Muscle layer of colon (tissue), 2 donors: Measurements from ENCODE around the gene ECE2.
A peak's percentile ranks its signal among the peaks of the same experiment; 100 is the strongest.

Experiments
- H3K27ac ChIP-seq: one replicate; pipeline ENCODE4 v1.7.0; 2013; ENCODE audit warnings: low read depth, mild to moderate bottlenecking, low read length, moderate library complexity
- H3K27me3 ChIP-seq, 2 donors: one replicate each; pipeline ENCODE4 v1.7.0; 2013; ENCODE audit warnings: low read length in 2 of 2, mild to moderate bottlenecking in 2 of 2; ENCODE audit not compliant: insufficient read depth in 2 of 2, control insufficient read depth in 1 of 2
- H3K36me3 ChIP-seq: one replicate; pipeline ENCODE4 v1.7.0; 2013; ENCODE audit warnings: mild to moderate bottlenecking, low read length; ENCODE audit not compliant: insufficient read depth
- H3K4me1 ChIP-seq: one replicate; pipeline ENCODE4 v1.7.0; 2013; ENCODE audit warnings: mild to moderate bottlenecking, low read length; ENCODE audit not compliant: insufficient read depth
- H3K4me3 ChIP-seq, 2 donors: one replicate each; pipeline ENCODE4 v1.7.0; 2013; ENCODE audit warnings: low read length in 2 of 2, low read depth in 1 of 2, mild to moderate bottlenecking in 1 of 2, moderate library complexity in 1 of 2
- H3K9ac ChIP-seq: one replicate; pipeline ENCODE4 v1.7.0; 2013; ENCODE audit warnings: low read length
- H3K9me3 ChIP-seq: one replicate; pipeline ENCODE4 v1.7.0; 2013; ENCODE audit warnings: mild to moderate bottlenecking, low read length
- donor health status: abdominal sarcoma.
- donor health status: Adenocarcinoma of cecum.

Gene ECE2

GRCh38 chr3:184305577-184305976, 29.8 kb downstream of the ECE2 start:
- H3K27ac ChIP-seq: no peak overlapping the region
- H3K4me1 ChIP-seq: peaks cover 2% of the 10 kb centered on the region
- H3K4me3 ChIP-seq: no peak overlapping the region
- no peak overlapping the region for H3K9ac ChIP-seq
- H3K36me3 ChIP-seq: peaks cover 81% of the 10 kb centered on the region
- H3K27me3 ChIP-seq: no peaks in the 10 kb centered on the region
- no peaks in the 10 kb centered on the region for H3K9me3 ChIP-seq

- Histone ChIP-seq H3K4me3 (no peak overlapping the region), H3K4me1 (no peaks in the 10 kb centered on the region), H3K27me3 (no peaks in the 10 kb centered on the region), H3K9ac (no peak overlapping the region), H3K27ac (no peak overlapping the region), H3K36me3 (peaks cover 74% of the 10 kb centered on the region), H3K9me3 (no peaks in the 10 kb centered on the region)
Measured at GRCh38 chr3:184306341-184306972, 30.6 kb downstream of the ECE2 start.

- Histone ChIP-seq H3K27me3 (no peaks in the 10 kb centered on the region), H3K36me3 (peaks cover 60% of the 10 kb centered on the region), H3K9ac (no peak overlapping the region), H3K4me3 (no peak overlapping the region), H3K4me1 (no peaks in the 10 kb centered on the region), H3K27ac (no peak overlapping the region), H3K9me3 (no peaks in the 10 kb centered on the region)
Measured at GRCh38 chr3:184307915-184308314, 32.1 kb downstream of the ECE2 start.

- Histone ChIP-seq H3K27ac (no peak overlapping the region), H3K9me3 (no peaks in the 10 kb centered on the region), H3K27me3 (no peaks in the 10 kb centered on the region), H3K36me3 (peaks cover 52% of the 10 kb centered on the region), H3K4me3 (no peak overlapping the region), H3K9ac (no peak overlapping the region), H3K4me1 (no peaks in the 10 kb centered on the region)
Measured at GRCh38 chr3:184308744-184309143, 32.9 kb downstream of the ECE2 start.

GRCh38 chr3:184311633-184312032, 35.8 kb downstream of the ECE2 start:
- Histone ChIP-seq H3K9me3 (no peaks in the 10 kb centered on the region), H3K36me3 (peaks cover 29% of the 10 kb centered on the region), H3K9ac (no peak overlapping the region), H3K27me3 (no peaks in the 10 kb centered on the region), H3K4me3 (no peak overlapping the region), H3K4me1 (peaks cover 8% of the 10 kb centered on the region), H3K27ac (no peak overlapping the region)

GRCh38 chr3:184314363-184314699, 38.5 kb downstream of the ECE2 start, which contains the start of gene EIF4G1:
Gene EIF4G1 (plus strand): TSS chr3:184314606. CDS start chr3:184315797, 1,191 bp downstream.
- peak within 1 kb of the TSS; percentile 92 for H3K9ac ChIP-seq
- H3K4me1 ChIP-seq: peaks cover 35% of the 10 kb centered on the region
- H3K27me3 ChIP-seq: no peaks in the 10 kb centered on the region
- peak within 1 kb of the TSS; percentile 72 to 76 for H3K4me3 ChIP-seq
- no peaks in the 10 kb centered on the region for H3K9me3 ChIP-seq
- peak within 1 kb of the TSS; percentile 99 for H3K27ac ChIP-seq
- H3K36me3 ChIP-seq: peaks cover 18% of the 10 kb centered on the region

GRCh38 chr3:184314700-184315542, 39.1 kb downstream of the ECE2 start:
- peaks cover 39% of the 10 kb centered on the region for H3K4me1 ChIP-seq
- no peaks in the 10 kb centered on the region for H3K27me3 ChIP-seq
- H3K9ac ChIP-seq: peak overlapping the region; percentile 92
- peak overlapping the region; percentile 99 for H3K27ac ChIP-seq
- peak overlapping the region; percentile 72 to 76 for H3K4me3 ChIP-seq
- H3K9me3 ChIP-seq: no peaks in the 10 kb centered on the region
- peaks cover 18% of the 10 kb centered on the region for H3K36me3 ChIP-seq

GRCh38 chr3:184315543-184315867, 39.7 kb downstream of the ECE2 start:
- peaks cover 44% of the 10 kb centered on the region for H3K4me1 ChIP-seq

GRCh38 chr3:184315871-184316661, 40.2 kb downstream of the ECE2 start:
- Histone ChIP-seq H3K9ac (peak overlapping the region; percentile 92), H3K27me3 (no peaks in the 10 kb centered on the region), H3K36me3 (peaks cover 26% of the 10 kb centered on the region), H3K27ac (peak overlapping the region; percentile 99), H3K4me3 (peak overlapping the region; percentile 72 to 76), H3K9me3 (no peaks in the 10 kb centered on the region), H3K4me1 (peaks cover 48% of the 10 kb centered on the region)

More at GRCh38 chr3:184315543-184315867, 39.7 kb downstream of the ECE2 start:
- peak overlapping the region; percentile 92 for H3K9ac ChIP-seq
- H3K36me3 ChIP-seq: peaks cover 20% of the 10 kb centered on the region
- no peaks in the 10 kb centered on the region for H3K27me3 ChIP-seq
- H3K9me3 ChIP-seq: no peaks in the 10 kb centered on the region
- peak overlapping the region; percentile 72 to 76 for H3K4me3 ChIP-seq
- peak overlapping the region; percentile 99 for H3K27ac ChIP-seq

GRCh38 chr3:184316792-184317191, 41.0 kb downstream of the ECE2 start:
- peak overlapping the region; percentile 99 for H3K27ac ChIP-seq

GRCh38 chr3:184317201-184317600, 41.4 kb downstream of the ECE2 start:
- no peaks in the 10 kb centered on the region for H3K27me3 ChIP-seq
- H3K9ac ChIP-seq: peak overlapping the region; percentile 92
- H3K4me3 ChIP-seq: peak overlapping the region in 1 of 2 donors; percentile 76
- H3K36me3 ChIP-seq: peaks cover 37% of the 10 kb centered on the region
- no peaks in the 10 kb centered on the region for H3K9me3 ChIP-seq
- H3K27ac ChIP-seq: no peak overlapping the region
- H3K4me1 ChIP-seq: peaks cover 54% of the 10 kb centered on the region

More at GRCh38 chr3:184316792-184317191, 41.0 kb downstream of the ECE2 start:
- no peaks in the 10 kb centered on the region for H3K9me3 ChIP-seq
- peaks cover 33% of the 10 kb centered on the region for H3K36me3 ChIP-seq
- peaks cover 54% of the 10 kb centered on the region for H3K4me1 ChIP-seq
- peak overlapping the region; percentile 92 for H3K9ac ChIP-seq
- peak overlapping the region; percentile 72 to 76 for H3K4me3 ChIP-seq
- no peaks in the 10 kb centered on the region for H3K27me3 ChIP-seq
